Subcutaneous adipose tissue (tissue), 4 donors: Measurements from ENCODE around the gene DCLRE1B. TPM values are rescaled to one million over a fixed set of nuclear protein-coding genes. Genes with fewer than 3 reads are reported as not detected.

Source experiments
- CTCF ChIP-seq: fragments of 450-650 bp; IDR thresholded peaks from one replicate; pipeline ENCODE4 v1.5.1; 2016; ENCODE audit warnings: low read depth, mild to moderate bottlenecking, control low read depth, antibody characterized with exemption, moderate library complexity
- total RNA-seq, 4 donors: library from RNA; depleted of rRNA; stranded (reverse); fragments of >200 nt; gene quantifications; one replicate each; pipeline ENCODE4 v1.1.0, GENCODE V29; 2016

Gene DCLRE1B
- total RNA-seq, 4 donors from 2014 or later = 4.1 to 9.0 (median 4.2) TPM

- no peak for TF ChIP-seq CTCF
These were observed 44.2 kb upstream of the DCLRE1B start for GRCh38 chr1:113860891-113861290.

- TF ChIP-seq CTCF = no peak
These were observed 43.5 kb upstream of the DCLRE1B start for GRCh38 chr1:113861641-113862040.

- no peak for TF ChIP-seq CTCF
These were observed 36.6 kb upstream of the DCLRE1B start for GRCh38 chr1:113868387-113869083.

- no peak for TF ChIP-seq CTCF
These were observed 34.3 kb upstream of the DCLRE1B start for GRCh38 chr1:113870778-113871177.

GRCh38 chr1:113871597-113872113 lies 33.5 kb upstream of the DCLRE1B start, which contains the start of gene PTPN22:
Gene PTPN22 (minus strand): TSS chr1:113871712.
- no peak for TF ChIP-seq CTCF

- no peak for TF ChIP-seq CTCF
These were observed 32.7 kb upstream of the DCLRE1B start for GRCh38 chr1:113872219-113872935.
